GM12878 (cell line): ENCODE results near the gene XAB2. TPM values are rescaled to one million over a fixed set of nuclear protein-coding genes. Genes with fewer than 3 reads are reported as not detected.

ENCODE experiments used
- ATAC-seq: fragments of 200-7000 bp; cut with Tn5 transposase; 3 replicates; pipeline ENCODE4 v1.9.1; 2020; ENCODE audit warnings: mild to moderate bottlenecking, moderate library complexity
- BruUV-seq: library from RNA; stranded (reverse); fragments of 400-500 nt; replicated peaks from 2 replicates; lab custom pipeline; 2021; lab: Mats Ljungman, UMichigan
- CTCF ChIA-PET: fragments of 300-600 bp; sonication (Branson Sonifier 250); formaldehyde crosslinking; extraction: SDS; loops from one replicate; lab custom pipeline; 2021; ENCODE audit warnings: inconsistent platforms; lab: Yijun Ruan, JAX
- POLR2A ChIA-PET: fragments of 350-600 bp; formaldehyde crosslinking; extraction: SDS; loops from one replicate; lab custom pipeline; 2021; ENCODE audit warnings: inconsistent platforms; lab: Charles Lee
- RAD21 ChIA-PET: fragments of 300-600 bp; sonication (Branson Sonifier 250); formaldehyde crosslinking; loops from one replicate; lab custom pipeline; 2023; ENCODE audit warnings: antibody characterized with exemption; ENCODE audit not compliant: unreplicated experiment; lab: Charles Lee
- SMC1A ChIA-PET: fragments of 300-600 bp; sonication (Branson Sonifier 250); formaldehyde crosslinking; loops from one replicate; lab custom pipeline; 2023; ENCODE audit not compliant: unreplicated experiment, uncharacterized antibody; lab: Charles Lee
- DNase-seq: peaks from one replicate; pipeline ENCODE4 v3.0.0-alpha.2; 2011; ENCODE audit warnings: low read depth, low spot score
- FAIRE-seq: peaks from 3 replicates; lab custom pipeline; 2011; peaks lifted over from hg19 to GRCh38; lab: Jason Lieb, UNC
- H2AFZ ChIP-seq: 2 replicates; pipeline ENCODE4 v1.6.0; 2011; ENCODE audit warnings: low read depth, low read length, control low read depth; ENCODE audit not compliant: control insufficient read depth
- H3K27ac ChIP-seq: 2 replicates; pipeline ENCODE4 v1.5.1; 2011; ENCODE audit warnings: control low read depth; ENCODE audit not compliant: control insufficient read depth, insufficient read depth
- H3K27me3 ChIP-seq, 2 experiments: replicated peaks in 1 of 2; 2 replicates each; pipeline versions ENCODE4 v1.6.0 to v1.6.1; 2011; ENCODE audit warnings: low read length in 1 of 2; ENCODE audit not compliant: control insufficient read depth in 2 of 2, insufficient read depth in 2 of 2
- H3K36me3 ChIP-seq, 2 experiments: 2 replicates each; pipeline ENCODE4 v1.5.1; 2011; ENCODE audit warnings: low read length in 1 of 2; ENCODE audit not compliant: control insufficient read depth in 2 of 2, insufficient read depth in 2 of 2
- H3K4me1 ChIP-seq: 2 replicates; pipeline ENCODE4 v1.6.1; 2011; ENCODE audit warnings: mild to moderate bottlenecking, low read length, moderate library complexity, mixed read lengths; ENCODE audit not compliant: control insufficient read depth, insufficient read depth
- H3K4me2 ChIP-seq: 2 replicates; pipeline ENCODE4 v1.6.0; 2011; ENCODE audit warnings: control low read depth; ENCODE audit not compliant: control insufficient read depth, insufficient read depth
- H3K4me3 ChIP-seq: fragments of 200-600 bp; sonication (generic); 2 replicates; pipeline ENCODE4 v1.5.1; 2016
- H3K79me2 ChIP-seq: 2 replicates; pipeline ENCODE4 v1.6.0; 2011; ENCODE audit warnings: low read length; ENCODE audit not compliant: control insufficient read depth, insufficient read depth
- H3K9ac ChIP-seq: 2 replicates; pipeline ENCODE4 v1.8.0; 2011; ENCODE audit warnings: low read length, control low read depth, mixed read lengths; ENCODE audit not compliant: control insufficient read depth, insufficient read depth
- H3K9me3 ChIP-seq: replicated peaks from 3 replicates; pipeline ENCODE4 v1.5.1; 2011; ENCODE audit warnings: mild to moderate bottlenecking, low read length; ENCODE audit not compliant: control insufficient read depth, insufficient read depth
- H4K20me1 ChIP-seq: 2 replicates; pipeline ENCODE4 v1.6.0; 2011; ENCODE audit not compliant: control insufficient read depth, insufficient read depth
- CTCF ChIP-seq, 3 experiments: IDR thresholded peaks in 2 of 3; conservative IDR thresholded peaks in 1 of 3; 2 replicates each; pipeline ENCODE4 v1.5.1; 2011; ENCODE audit warnings: low read depth in 3 of 3, low read length in 3 of 3, mild to moderate bottlenecking in 3 of 3, control low read depth in 2 of 3, moderate library complexity in 2 of 3, inconsistent platforms in 1 of 3, mixed read lengths in 1 of 3; ENCODE audit not compliant: control insufficient read depth in 2 of 3, insufficient read depth in 1 of 3; ENCODE audit errors: extremely low read depth in 1 of 3
- E2F8 ChIP-seq: fragments of 450-650 bp; IDR thresholded peaks from 2 replicates; pipeline ENCODE4 v1.6.1; 2018; ENCODE audit warnings: mild to moderate bottlenecking, low read depth, moderate library complexity; ENCODE audit not compliant: partially characterized antibody
- GABPA ChIP-seq: IDR thresholded peaks from 2 replicates; pipeline ENCODE4 v1.6.1; 2014; ENCODE audit warnings: antibody characterized with exemption, low read depth, mild to moderate bottlenecking, inconsistent platforms
- GATAD2B ChIP-seq: fragments of 450-650 bp; conservative IDR thresholded peaks from 2 replicates; pipeline ENCODE4 v1.6.1; 2017; ENCODE audit warnings: low read depth, mild to moderate bottlenecking, moderate library complexity
- IKZF1 ChIP-seq: fragments of 450-650 bp; conservative IDR thresholded peaks from 2 replicates; pipeline ENCODE4 v1.6.1; 2017; ENCODE audit warnings: antibody characterized with exemption, mild to moderate bottlenecking
- NFYB ChIP-seq: IDR thresholded peaks from 2 replicates; pipeline ENCODE4 v1.6.1; 2011; ENCODE audit warnings: low read depth, mild to moderate bottlenecking, low read length, improper control_type of control experiment, moderate library complexity; ENCODE audit not compliant: insufficient read depth
- STAT1 ChIP-seq: fragments of 450-650 bp; conservative IDR thresholded peaks from 2 replicates; pipeline ENCODE4 v1.6.1; 2014; ENCODE audit warnings: antibody characterized with exemption, mild to moderate bottlenecking
- ZSCAN29 ChIP-seq: fragments of 450-650 bp; IDR thresholded peaks from 2 replicates; pipeline ENCODE4 v1.6.1; 2017; ENCODE audit warnings: mild to moderate bottlenecking, moderate library complexity
- WGBS: methylation state at CpG from one replicate; pipeline ENCODE4 v1.1.6; 2016; ENCODE audit warnings: low lambda C conversion rate; ENCODE audit not compliant: insufficient replicate concordance, insufficient coverage; ENCODE audit errors: missing lambda C conversion rate; 5-methylcytosine and 5-hydroxymethylcytosine counted together
- in situ Hi-C: fragments of 300-500 bp; cut with MboI; formaldehyde crosslinking; loops from 9 replicates; pipeline ENCODE4 v1.14.3; 2018; ENCODE audit warnings: mixed read lengths
- intact Hi-C: fragments of 100-400 bp; cut with micrococcal nuclease; formaldehyde crosslinking; loops from one replicate; pipeline ENCODE4 v1.14.2; 2022; ENCODE audit not compliant: unreplicated experiment
- polyA plus RNA-seq, 11 experiments: library from polyadenylated mRNA; depleted of rRNA in 4 of 11; unstranded in 6 of 11; stranded (reverse) in 5 of 11; fragments of >200 nt; fragmentation: Nextera tagmentation in 4 of 11; fragmentation: Illumina TruSeq in 1 of 11; extraction: Ambion mirVana in 4 of 11; extraction: Trizol in 1 of 11; gene quantifications; 1 replicate in 1 of 11; 2 replicates in 10 of 11; pipeline versions ENCODE4 v1.2.1 to v1.2.3, GENCODE V29; 2011 to 2016; ENCODE audit warnings: inconsistent platforms in 2 of 11, missing spikeins in 2 of 11, low read depth in 1 of 11
- total RNA-seq, 4 experiments: library from RNA; depleted of rRNA in 3 of 4; stranded (reverse); fragments of >200 nt in 3 of 4; fragmentation: Illumina TruSeq in 1 of 4; extraction: Trizol in 1 of 4; gene quantifications; 2 replicates each; pipeline versions ENCODE4 v1.2.1 to v1.2.3, GENCODE V29; 2013 to 2021

Gene XAB2
- total and polyA plus RNA-seq, 10 of the 15 experiments (the other 5 are each of a cell fraction or from before 2014, with no cell fraction given) = 0.34 to 45.1 (median 18.8) TPM

- in situ Hi-C loops = no loop called here
- RAD21 ChIA-PET = no interaction called here
Observed at GRCh38 chr19:7642295-7643030, 13.1 kb upstream of the XAB2 start.

More at GRCh38 chr19:7642295-7643030, 13.1 kb upstream of the XAB2 start:
- no peaks in the 10 kb centered on the region for H4K20me1 ChIP-seq
- FAIRE-seq (no peak), DNase-seq (no peak), ATAC-seq (no peak)
- POLR2A ChIA-PET = no interaction called here
- CTCF ChIA-PET = interaction anchor here (0.7 to 1.2 kb wide), 2 partner anchors 13 to 74 kb away, joined by 3 read pairs; partner anchors contain the start of gene PET100
- no peak overlapping the region for H3K9ac ChIP-seq
- intact Hi-C loops = no loop called here
- H3K9me3 ChIP-seq = no peaks in the 10 kb centered on the region; the same call in 2 of the 3 replicates
- no peaks in the 10 kb centered on the region for H3K27me3 ChIP-seq
- BruUV-seq = no TSS peak
- TF ChIP-seq CTCF (IDR thresholded peaks at IDR 0.05 in 2 of 3, conservative IDR thresholded peaks at IDR 0.05 in 1 of 3; ENCODE audit: control insufficient read depth in 2 of 3, extremely low read depth in 1 of 3, insufficient read depth in 1 of 3, low read depth in 3 of 3, low read length in 3 of 3) = no peak
- no peak for TF ChIP-seq GABPA
- no peak for TF ChIP-seq E2F8
- TF ChIP-seq GATAD2B = no peak
- no peak for TF ChIP-seq NFYB
- no peak for TF ChIP-seq STAT1
- no peak for TF ChIP-seq ZSCAN29
- no peak for TF ChIP-seq IKZF1
- H3K27ac ChIP-seq = no peak overlapping the region
- H3K36me3 ChIP-seq = peaks cover 0 to 7% of the 10 kb centered on the region in 2 experiments; a peak in 3 of 4 replicates
- no peak overlapping the region for H2AFZ ChIP-seq
- WGBS = 87% methylated on average over 19 of the region's 27 CpGs
- H3K4me3 ChIP-seq = no peak overlapping the region
- SMC1A ChIA-PET = no interaction called here
- no peak overlapping the region for H3K4me2 ChIP-seq
- H3K4me1 ChIP-seq = peaks cover 6% of the 10 kb centered on the region; the same call in 1 of the 2 replicates
- peaks cover 10% of the 10 kb centered on the region for H3K79me2 ChIP-seq
